ENCODE data around the gene ANXA2R. TPM values are rescaled to one million over a fixed set of nuclear protein-coding genes. Genes with fewer than 3 reads are reported as not detected.
"Not testable (repeated sequence)": the region's sequence is repeated elsewhere in the genome, so short reads cannot be mapped to it uniquely, and the experiment has no call there.

The ANXA2R gene
- total and polyA plus RNA-seq, 12 donors = 0.42 to 3.4 (median 1.0) TPM

DNA sequence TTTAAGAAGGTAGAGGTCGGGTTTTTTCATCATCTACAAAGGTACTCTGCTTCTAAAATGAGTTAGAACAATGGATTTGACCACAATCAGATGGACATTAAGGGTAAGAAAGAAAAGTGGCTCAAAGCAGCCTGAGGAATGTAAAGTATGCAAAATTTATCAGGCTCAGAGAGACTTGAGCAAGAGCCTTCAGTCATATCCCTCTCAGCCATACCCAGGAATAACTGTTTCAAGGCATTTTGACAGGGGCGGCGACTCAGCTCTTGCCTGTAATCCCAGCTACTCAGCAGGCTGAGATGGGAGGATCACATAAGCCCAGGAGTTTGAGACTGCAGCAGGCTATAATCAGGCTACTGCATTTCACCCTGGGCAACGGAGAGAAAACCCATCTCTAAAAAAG is 38.8 kb upstream of the ANXA2R start:
- TF ChIP-seq, protein P1, sequence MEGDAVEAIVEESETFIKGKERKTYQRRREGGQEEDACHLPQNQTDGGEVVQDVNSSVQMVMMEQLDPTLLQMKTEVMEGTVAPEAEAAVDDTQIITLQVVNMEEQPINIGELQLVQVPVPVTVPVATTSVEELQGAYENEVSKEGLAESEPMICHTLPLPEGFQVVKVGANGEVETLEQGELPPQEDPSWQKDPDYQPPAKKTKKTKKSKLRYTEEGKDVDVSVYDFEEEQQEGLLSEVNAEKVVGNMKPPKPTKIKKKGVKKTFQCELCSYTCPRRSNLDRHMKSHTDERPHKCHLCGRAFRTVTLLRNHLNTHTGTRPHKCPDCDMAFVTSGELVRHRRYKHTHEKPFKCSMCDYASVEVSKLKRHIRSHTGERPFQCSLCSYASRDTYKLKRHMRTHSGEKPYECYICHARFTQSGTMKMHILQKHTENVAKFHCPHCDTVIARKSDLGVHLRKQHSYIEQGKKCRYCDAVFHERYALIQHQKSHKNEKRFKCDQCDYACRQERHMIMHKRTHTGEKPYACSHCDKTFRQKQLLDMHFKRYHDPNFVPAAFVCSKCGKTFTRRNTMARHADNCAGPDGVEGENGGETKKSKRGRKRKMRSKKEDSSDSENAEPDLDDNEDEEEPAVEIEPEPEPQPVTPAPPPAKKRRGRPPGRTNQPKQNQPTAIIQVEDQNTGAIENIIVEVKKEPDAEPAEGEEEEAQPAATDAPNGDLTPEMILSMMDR (IDR thresholded peaks at IDR 0.05) = no peak
- 90 to 91% methylated on average over 4 of the region's 4 CpGs for WGBS, 2 donors
- intact Hi-C loops (cut with DNase I) = no loop called here
- DNase-seq (no peak), ATAC-seq (no peak)
- Histone ChIP-seq H3K27me3 (no peaks in the 10 kb centered on the region), H3K27ac (no peak overlapping the region), H3K36me3 (peaks cover 0 to 66% (median 11%) of the 10 kb centered on the region in 9 donors), H3K4me1 (peaks cover 0 to 21% (median 12%) of the 10 kb centered on the region in 9 donors), H3K4me3 (no peak overlapping the region), H3K9me3 (no peaks in the 10 kb centered on the region)

DNA sequence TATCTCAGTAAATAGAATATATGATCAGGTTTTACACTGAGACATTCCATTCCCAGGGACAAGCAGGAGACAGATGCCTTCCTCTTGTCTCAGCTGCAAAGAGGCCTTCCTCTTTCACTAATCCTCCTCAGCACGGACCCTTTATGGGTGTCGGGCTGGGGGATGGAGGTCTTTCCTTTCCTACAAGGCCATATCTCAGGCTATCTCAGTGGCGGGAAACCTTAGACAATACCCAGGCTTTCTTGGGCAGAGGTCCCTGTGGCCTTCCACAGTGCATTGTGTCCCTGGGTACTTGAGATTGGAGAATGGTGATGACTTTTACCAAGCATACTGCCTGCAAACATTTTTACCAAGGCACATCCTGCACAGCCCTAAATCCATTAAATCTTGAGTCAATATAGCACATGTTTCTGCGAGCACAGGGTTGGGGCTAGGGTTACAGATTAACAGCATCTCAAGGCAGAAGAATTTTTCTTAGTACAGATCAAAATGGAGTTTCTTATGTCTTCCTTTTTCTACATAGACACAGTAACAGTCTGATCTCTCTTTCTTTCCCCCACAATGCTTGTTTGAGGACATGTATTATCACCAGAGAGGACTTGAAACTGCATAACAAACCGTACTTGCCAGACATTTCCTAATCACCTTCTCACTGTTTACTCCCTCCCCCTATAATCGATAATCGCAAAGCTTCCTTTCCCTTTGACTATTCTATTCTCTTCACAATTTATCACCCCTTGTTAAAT is 37.5 kb upstream of the ANXA2R start:
- H3K9me3 ChIP-seq; DNase-seq; H3K4me3 ChIP-seq; H3K27ac ChIP-seq; ATAC-seq; intact Hi-C loops (cut with DNase I); H3K27me3 ChIP-seq: not testable (repeated sequence)
- Histone ChIP-seq H3K4me1 (peaks cover 0 to 21% (median 12%) of the 10 kb centered on the region in 9 donors), H3K36me3 (peaks cover 0 to 66% (median 10%) of the 10 kb centered on the region in 9 donors)
- 81 to 85% methylated on average over 7 of the region's 7 CpGs for WGBS, 2 donors

DNA sequence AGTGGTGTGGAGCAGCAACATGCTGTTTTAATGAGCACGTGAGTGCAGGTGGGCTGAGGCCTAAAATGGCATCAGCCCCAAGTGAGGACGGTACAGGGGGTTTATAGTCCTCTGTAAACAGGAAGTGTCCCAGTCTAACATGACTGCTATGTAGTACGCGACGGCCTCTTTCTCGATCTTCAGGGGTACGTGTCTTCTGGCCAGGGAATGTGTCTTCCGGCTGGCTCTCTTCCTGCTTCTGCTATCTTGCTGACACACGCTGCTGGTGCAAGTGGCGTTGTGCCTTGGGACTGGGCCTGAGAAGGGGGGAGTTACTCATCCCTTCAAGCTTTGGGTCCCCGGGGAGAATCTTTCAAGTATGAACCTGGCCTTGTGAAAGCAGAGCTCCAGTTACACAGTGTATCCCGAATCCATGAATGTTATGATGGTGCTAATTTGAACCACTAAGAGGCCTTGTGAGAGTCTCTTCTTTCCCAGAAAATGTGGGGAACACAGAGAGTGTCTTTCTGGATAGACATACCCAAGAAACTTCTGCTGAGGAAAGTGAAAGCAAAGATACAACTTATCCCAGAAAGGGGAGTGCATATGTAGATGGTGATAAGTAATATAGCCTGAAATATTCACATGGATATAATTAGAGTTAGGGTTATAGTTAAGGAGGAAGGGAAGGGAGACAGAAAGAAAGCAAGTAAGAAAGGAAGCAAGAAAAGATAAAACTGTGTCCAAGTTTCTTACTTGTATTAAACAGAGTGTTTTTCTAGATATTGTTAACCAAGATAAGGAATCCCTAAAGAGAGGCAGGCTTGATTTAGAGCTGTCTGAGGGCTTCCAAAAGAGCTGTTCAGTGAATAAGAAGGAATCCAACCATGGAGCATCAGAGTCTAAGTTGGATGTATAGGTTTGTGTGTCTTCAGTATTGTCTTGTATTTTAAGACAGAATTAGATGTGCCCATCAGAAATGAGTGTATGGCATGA is 35.5 kb upstream of the ANXA2R start:
- peaks cover 0 to 22% (median 12%) of the 10 kb centered on the region in 9 donors for H3K4me1 ChIP-seq
- H3K27me3 ChIP-seq = no peaks in the 10 kb centered on the region
- H3K4me3 ChIP-seq = no peak overlapping the region
- intact Hi-C loops (cut with DNase I) = no loop called here
- peak in 7 of 8 donors; percentile 46 to 82 (median 58) for ATAC-seq
- TF ChIP-seq, protein P1 (IDR thresholded peaks at IDR 0.05) = no peak
- WGBS, 2 donors = 39 to 59% methylated on average over 12 of the region's 12 CpGs
- no peaks in the 10 kb centered on the region for H3K9me3 ChIP-seq
- H3K27ac ChIP-seq = peak overlapping the region; percentile 7 to 78 (median 54)
- H3K36me3 ChIP-seq = peaks cover 0 to 71% (median 23%) of the 10 kb centered on the region in 9 donors
- DNase-seq = peak; percentile 40 to 44

DNA sequence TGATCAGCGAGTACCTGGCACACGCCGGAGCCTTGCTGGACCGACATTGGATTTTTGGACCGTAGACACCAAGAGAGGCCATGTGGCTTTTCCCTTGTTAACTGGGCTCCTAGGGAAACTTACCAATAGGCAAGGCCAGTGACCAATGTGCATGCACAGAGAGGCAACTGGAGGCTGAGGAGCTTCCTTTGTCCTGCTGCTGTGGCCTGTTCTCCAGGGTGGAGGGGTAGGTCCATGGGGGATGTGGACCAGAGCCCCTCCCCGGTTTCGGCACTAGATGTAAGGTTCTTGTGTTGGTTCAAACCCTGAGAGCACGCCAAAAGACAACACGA is 34.8 kb upstream of the ANXA2R start:
- no peak for DNase-seq
- intact Hi-C loops (cut with DNase I) = loop anchor here in 1 of 10 donors (5.0 kb wide), 1 partner anchor 32 kb away; no protein-coding TSS in a partner anchor
- TF ChIP-seq, protein P1 (IDR thresholded peaks at IDR 0.05) = no peak
- WGBS, 2 donors = 84 to 86% methylated on average over 9 of the region's 9 CpGs
- Histone ChIP-seq H3K27me3 (no peaks in the 10 kb centered on the region), H3K27ac (peak overlapping the region; percentile 7 to 78 (median 54)), H3K4me3 (no peak overlapping the region), H3K9me3 (no peaks in the 10 kb centered on the region), H3K4me1 (peaks cover 0 to 29% (median 16%) of the 10 kb centered on the region in 9 donors), H3K36me3 (peaks cover 0 to 71% (median 17%) of the 10 kb centered on the region in 9 donors)
- ATAC-seq = peak in 4 of 8 donors; percentile 10 to 47 (median 18)

All from heart right ventricle (tissue), 16 donors.